ENCODE measurements around the gene PDZK1IP1.

GRCh38 chr1:47227341-47228232 is 37.8 kb upstream of the PDZK1IP1 start:
- TF ChIP-seq EP300 (IDR thresholded peaks at IDR 0.05) (no peak), CTCF (IDR thresholded peaks at IDR 0.05) (no peak)
